Aorta (tissue), 5 donors: Measurements from ENCODE around the gene QPRT. TPM values are rescaled to one million over a fixed set of nuclear protein-coding genes. Genes with fewer than 3 reads are reported as not detected.
A peak's percentile ranks its signal among the peaks of the same experiment; 100 is the strongest.
"Not testable (repeated sequence)": the region's sequence is repeated elsewhere in the genome, so short reads cannot be mapped to it uniquely, and the experiment has no call there.

ENCODE experiments used
- ATAC-seq: fragments of 200-7000 bp; cut with Tn5 transposase; one replicate; pipeline ENCODE4 v1.9.1; 2022; ENCODE audit warnings: moderate library complexity; ENCODE audit not compliant: low FRiP score
- DNase-seq, 2 donors: peaks; one replicate each; pipeline ENCODE4 v3.0.0-alpha.2; 2020
- H3K27ac ChIP-seq, 2 donors: one replicate each; pipeline ENCODE4 v1.5.1; 2013; ENCODE audit warnings: low read length in 2 of 2, mild to moderate bottlenecking in 2 of 2, moderate library complexity in 2 of 2, control low read depth in 1 of 2, inconsistent platforms in 1 of 2, low read depth in 1 of 2
- H3K27me3 ChIP-seq, 2 donors: one replicate each; pipeline ENCODE4 v1.6.1; 2013; ENCODE audit warnings: control low read depth in 1 of 2, low read length in 1 of 2, mild to moderate bottlenecking in 1 of 2, moderate library complexity in 1 of 2; ENCODE audit not compliant: insufficient read depth in 2 of 2, control insufficient read depth in 1 of 2
- H3K36me3 ChIP-seq, 2 donors: one replicate each; pipeline ENCODE4 v1.6.1; 2013; ENCODE audit warnings: control low read depth in 1 of 2, low read length in 1 of 2, mild to moderate bottlenecking in 1 of 2; ENCODE audit not compliant: insufficient read depth in 2 of 2, control insufficient read depth in 1 of 2
- H3K4me1 ChIP-seq, 2 donors: one replicate each; pipeline ENCODE4 v1.6.1; 2013; ENCODE audit warnings: low read length in 2 of 2, control low read depth in 1 of 2, mild to moderate bottlenecking in 1 of 2, moderate library complexity in 1 of 2; ENCODE audit not compliant: insufficient read depth in 2 of 2, control insufficient read depth in 1 of 2
- H3K4me3 ChIP-seq, 2 donors: one replicate each; pipeline ENCODE4 v1.5.1; 2013; ENCODE audit warnings: low read length in 2 of 2, control low read depth in 1 of 2, mild to moderate bottlenecking in 1 of 2
- H3K9me3 ChIP-seq: one replicate; pipeline ENCODE4 v1.6.1; 2013; ENCODE audit warnings: mild to moderate bottlenecking, low read length; ENCODE audit not compliant: control insufficient read depth
- WGBS, 2 donors: extraction: QIAGEN DNeasy Blood & Tissue Kit; methylation state at CpG; one replicate each; pipeline ENCODE4 v1.1.7; 2013; 5-methylcytosine and 5-hydroxymethylcytosine counted together
- intact Hi-C, 2 donors: fragments of 100-400 bp; cut with DNase I; formaldehyde crosslinking; loops; one replicate each; pipeline versions ENCODE4 v1.14.2 to v1.15.0; 2022
- polyA plus RNA-seq, 2 donors: library from polyadenylated mRNA; stranded (reverse); fragments of 200-250 nt; gene quantifications; one replicate each; pipeline ENCODE4 v1.2.3, GENCODE V29; 2013
- total RNA-seq, 2 donors: library from RNA; stranded (reverse); fragmentation: NEBNext Ultra II Directional; extraction: Animal tissue kit (Norgen Biotek cat#: 25700); gene quantifications; one replicate each; pipeline ENCODE4 v1.2.1, GENCODE V29; 2021
- donor health status: healthy with polysubstance abuse.
- donor health status: Bipolar disorder and iron deficiency.
- donor health status: DM: no; HTN: no; CAD: no.
- donor health status: DM: no; HTN: no; CAD: no.
- donor health status: DM: yes; HTN: yes; CAD: no.

QPRT gene
- total and polyA plus RNA-seq, 4 donors, result 0.61 to 6.1 (median 3.0) TPM

DNA sequence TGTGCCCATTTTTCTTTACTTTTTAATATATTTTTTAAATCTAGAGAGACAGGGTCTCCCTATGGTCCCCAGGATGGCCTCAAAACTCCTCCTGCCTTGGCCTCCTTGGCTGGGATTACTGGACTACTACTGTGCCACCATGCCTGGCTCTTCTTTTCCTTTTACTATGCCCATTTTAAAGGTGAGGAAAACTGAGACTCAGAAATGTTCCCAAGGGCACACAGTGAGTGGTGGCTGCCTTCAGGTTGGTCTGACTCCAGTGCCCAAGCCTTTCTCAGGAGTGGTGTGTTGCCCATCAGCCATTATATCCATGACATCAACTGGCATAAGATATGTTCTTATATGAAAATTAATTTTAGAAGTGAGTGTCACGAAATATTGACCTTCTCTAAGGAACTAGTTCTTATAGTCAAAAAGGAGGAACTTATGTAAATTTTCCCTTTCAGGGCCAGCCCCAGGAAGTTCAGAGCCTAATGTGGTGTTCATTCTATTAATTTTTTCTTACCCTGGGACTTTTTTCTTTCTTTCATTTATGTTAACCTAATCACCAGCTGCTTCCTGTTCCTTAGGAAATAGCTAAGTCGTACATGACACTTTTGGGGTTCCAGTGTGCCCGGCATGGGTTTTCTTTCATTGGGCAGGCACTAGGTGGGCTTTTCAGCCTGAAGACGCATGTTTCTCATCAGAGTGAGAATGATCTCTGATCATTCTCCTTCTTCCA lies 33.8 kb upstream of the QPRT start:
- no peaks in the 10 kb centered on the region for H3K27me3 ChIP-seq
- H3K4me3 ChIP-seq, result no peak overlapping the region
- WGBS, 2 donors, result 88 to 91% methylated on average over 4 of the region's 4 CpGs
- no peaks in the 10 kb centered on the region for H3K4me1 ChIP-seq
- H3K36me3 ChIP-seq, result no peaks in the 10 kb centered on the region
- intact Hi-C loops, result no loop called here
- ATAC-seq (no peak), DNase-seq (peak in 1 of 2 donors; percentile 22)
- no peak overlapping the region for H3K27ac ChIP-seq
- no peaks in the 10 kb centered on the region for H3K9me3 ChIP-seq

DNA sequence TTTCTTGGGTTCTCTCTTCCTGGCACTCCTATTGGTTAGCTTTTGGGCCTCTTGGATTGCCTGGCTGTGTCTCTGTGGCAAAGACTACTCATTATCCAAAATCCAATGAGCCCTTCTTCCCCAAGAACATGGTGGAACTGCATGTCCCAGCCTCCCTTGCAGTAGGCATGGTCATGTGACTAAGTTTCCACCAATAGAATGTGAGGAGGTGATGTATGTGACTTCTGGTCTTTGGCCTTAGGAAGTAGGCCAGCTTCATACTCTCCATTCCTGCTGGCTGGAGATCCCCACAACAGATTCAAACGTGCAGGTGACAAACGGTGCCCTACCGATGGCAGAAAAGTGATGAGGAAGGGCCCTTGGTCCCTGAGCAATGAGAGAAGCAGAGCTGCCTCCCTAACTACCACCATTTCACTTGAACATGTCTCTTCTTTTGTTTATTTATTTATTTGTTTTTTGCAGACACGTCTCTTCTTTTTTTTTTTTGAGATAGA lies 33.2 kb upstream of the QPRT start:
- H3K27ac ChIP-seq, result no peak overlapping the region
- no peaks in the 10 kb centered on the region for H3K36me3 ChIP-seq
- no peaks in the 10 kb centered on the region for H3K9me3 ChIP-seq
- ATAC-seq (no peak), DNase-seq (peak in 1 of 2 donors; percentile 25)
- H3K4me1 ChIP-seq, result no peaks in the 10 kb centered on the region
- WGBS, 2 donors, result 60 to 71% methylated on average over 4 of the region's 4 CpGs
- no peaks in the 10 kb centered on the region for H3K27me3 ChIP-seq
- intact Hi-C loops, result no loop called here
- H3K4me3 ChIP-seq, result no peak overlapping the region

DNA sequence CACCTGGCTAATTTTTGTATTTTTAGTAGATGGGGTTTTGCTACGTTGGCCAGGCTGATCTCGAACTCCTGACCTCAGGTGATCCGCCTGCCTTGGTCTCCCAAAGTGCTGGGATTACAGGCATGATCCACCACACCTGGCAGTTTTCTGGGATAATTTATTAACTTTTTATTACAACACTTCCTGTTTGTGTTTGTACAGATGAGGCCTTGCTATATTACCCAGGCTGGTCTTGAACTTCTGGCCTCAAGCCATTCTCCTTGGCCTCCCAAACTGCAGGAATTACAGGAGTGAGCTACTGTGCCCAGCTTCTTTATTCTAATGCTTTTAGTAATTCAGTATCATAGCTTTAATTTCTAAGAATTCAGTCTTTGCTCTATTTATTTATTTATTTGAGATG lies 32.0 kb upstream of the QPRT start:
- Histone ChIP-seq H3K27me3 (no peaks in the 10 kb centered on the region), H3K9me3 (no peaks in the 10 kb centered on the region), H3K4me1 (no peaks in the 10 kb centered on the region), H3K27ac (no peak overlapping the region), H3K4me3 (no peak overlapping the region), H3K36me3 (no peaks in the 10 kb centered on the region)
- WGBS, 2 donors, result 88 to 94% methylated on average over 3 of the region's 3 CpGs
- intact Hi-C loops, result no loop called here
- no peak for ATAC-seq
- DNase-seq, result no peak

DNA sequence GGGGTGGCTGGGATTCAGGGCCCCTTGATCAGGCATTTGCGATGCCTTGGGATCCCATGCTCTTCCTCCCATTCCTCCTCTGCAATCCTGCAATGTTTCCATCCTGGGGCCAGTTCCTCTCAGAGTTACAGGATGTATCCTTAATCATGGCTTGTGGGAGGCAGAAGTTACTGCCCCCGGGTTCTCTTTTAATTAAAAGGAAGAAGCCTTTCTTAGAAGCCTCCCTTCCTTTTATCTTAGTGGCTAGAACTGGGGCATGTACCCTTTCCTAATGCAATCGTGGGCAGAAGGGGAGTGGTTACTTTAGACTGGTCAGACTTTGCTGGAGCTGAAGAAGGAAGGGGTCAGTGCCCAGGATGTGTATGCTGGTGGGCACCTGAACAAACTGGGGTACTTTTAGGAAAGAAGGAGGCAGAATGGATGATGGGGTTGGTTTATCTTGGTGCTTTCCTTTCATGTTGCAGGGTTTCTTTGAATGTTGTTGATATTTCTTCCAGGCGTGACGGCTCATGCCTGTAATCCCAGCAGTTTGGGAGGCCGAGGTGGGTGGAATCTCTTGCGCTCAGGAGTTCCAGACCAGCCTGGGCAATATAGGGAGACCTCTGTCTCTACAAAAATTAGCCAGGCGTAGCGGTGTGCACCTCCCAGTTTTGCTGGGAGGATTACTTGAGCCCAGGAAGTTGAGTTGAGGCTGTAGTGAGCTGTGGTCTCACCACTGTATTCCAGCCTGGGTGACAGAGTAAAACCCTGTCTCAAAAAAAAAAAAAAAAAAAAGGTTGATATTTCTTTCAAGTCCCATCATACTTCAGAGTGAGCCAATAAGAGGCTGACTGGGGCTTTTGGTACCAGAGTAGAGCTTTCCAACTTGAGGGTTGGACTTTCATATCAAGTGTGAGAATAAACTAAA lies 29.1 kb upstream of the QPRT start:
- Histone ChIP-seq H3K36me3 (no peaks in the 10 kb centered on the region), H3K27me3 (no peaks in the 10 kb centered on the region), H3K9me3 (no peaks in the 10 kb centered on the region), H3K27ac (no peak overlapping the region), H3K4me1 (no peaks in the 10 kb centered on the region), H3K4me3 (no peak overlapping the region)
- 70 to 72% methylated on average over 9 of the region's 9 CpGs for WGBS, 2 donors
- DNase-seq, result peak in 1 of 2 donors; percentile 21
- no peak for ATAC-seq
- intact Hi-C loops, result no loop called here

DNA sequence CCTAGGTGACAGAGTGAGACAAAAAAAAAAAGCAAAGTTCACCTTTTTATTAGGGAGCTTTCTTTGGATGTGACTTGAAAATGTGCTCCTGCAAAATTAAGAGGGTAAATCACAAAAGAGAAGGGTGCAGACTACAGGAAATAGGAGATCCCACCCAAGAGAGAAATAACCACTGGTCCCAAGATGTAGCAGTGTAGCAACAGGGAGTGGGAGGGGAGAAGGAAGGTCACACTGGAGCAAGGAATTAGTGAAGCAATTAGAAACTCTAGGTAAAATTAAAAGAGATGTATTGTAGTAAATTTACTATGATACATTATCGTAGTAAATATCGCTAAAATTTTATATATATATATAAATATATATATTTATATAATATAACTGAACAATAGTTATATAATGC lies 28.2 kb upstream of the QPRT start:
- intact Hi-C loops, result no loop called here
- no peaks in the 10 kb centered on the region for H3K27me3 ChIP-seq
- no peaks in the 10 kb centered on the region for H3K9me3 ChIP-seq
- no peak overlapping the region for H3K4me3 ChIP-seq
- WGBS, 2 donors, result 97% methylated on average over 2 of the region's 2 CpGs
- ATAC-seq (no peak), DNase-seq (no peak)
- no peak overlapping the region for H3K27ac ChIP-seq
- H3K36me3 ChIP-seq, result no peaks in the 10 kb centered on the region
- H3K4me1 ChIP-seq, result no peaks in the 10 kb centered on the region

DNA sequence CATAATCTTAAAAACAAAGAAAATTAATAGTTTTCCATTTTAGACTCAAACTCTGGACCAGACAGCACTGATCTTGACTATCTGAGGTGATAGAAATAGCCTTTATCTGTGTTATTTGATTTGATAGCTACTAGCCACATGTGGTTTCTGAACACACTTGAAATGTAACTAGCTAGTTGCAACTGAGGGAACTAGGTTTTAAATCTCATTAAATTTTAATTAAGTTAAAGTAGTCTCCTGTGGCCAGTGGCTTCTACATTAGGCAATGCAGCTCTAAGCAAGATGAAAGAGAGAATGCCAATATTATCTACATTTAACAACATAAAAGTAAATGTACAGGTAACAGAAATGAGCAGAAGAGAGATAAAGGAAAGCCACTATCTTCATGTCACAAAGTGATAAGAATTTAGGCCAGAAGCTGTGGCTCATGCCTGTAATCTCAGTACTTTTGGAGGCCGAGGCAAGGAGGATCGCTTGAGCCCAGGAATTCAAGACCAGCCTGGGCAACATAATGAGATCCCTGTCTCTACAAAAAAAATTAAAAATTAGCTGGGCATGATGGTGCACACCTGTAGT lies 27.1 kb upstream of the QPRT start:
- intact Hi-C loops, result no loop called here
- no peaks in the 10 kb centered on the region for H3K4me1 ChIP-seq
- H3K27me3 ChIP-seq, result no peaks in the 10 kb centered on the region
- no peak overlapping the region for H3K4me3 ChIP-seq
- 95 to 97% methylated on average over 2 of the region's 2 CpGs for WGBS, 2 donors
- DNase-seq, result no peak
- ATAC-seq, result no peak
- H3K9me3 ChIP-seq, result no peaks in the 10 kb centered on the region
- no peaks in the 10 kb centered on the region for H3K36me3 ChIP-seq
- no peak overlapping the region for H3K27ac ChIP-seq

DNA sequence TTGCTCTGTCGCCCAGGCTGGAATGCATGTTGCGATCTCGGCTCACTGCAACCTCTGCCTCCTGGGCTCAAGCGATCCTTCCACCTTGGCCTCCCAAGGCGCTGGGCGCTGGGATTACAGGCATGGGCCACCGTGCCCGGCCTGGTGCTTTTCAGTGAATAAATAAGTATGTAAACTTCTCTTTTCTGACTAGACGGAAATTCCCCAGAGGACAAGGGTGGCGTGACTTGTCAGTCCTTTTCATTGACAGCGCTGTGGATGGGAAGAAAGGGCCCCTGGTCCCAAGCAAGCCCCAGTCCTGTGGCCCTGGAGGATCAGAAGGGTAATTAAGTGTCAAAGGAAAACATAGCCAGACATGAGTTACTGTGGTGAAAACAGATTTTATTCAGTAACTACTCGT lies 25.5 kb upstream of the QPRT start:
- DNase-seq, result no peak
- WGBS, 2 donors, result 57 to 66% methylated on average over 12 of the region's 12 CpGs
- no peaks in the 10 kb centered on the region for H3K4me1 ChIP-seq
- ATAC-seq, result no peak
- H3K9me3 ChIP-seq, result no peaks in the 10 kb centered on the region
- H3K27me3 ChIP-seq, result no peaks in the 10 kb centered on the region
- intact Hi-C loops, result no loop called here
- no peak overlapping the region for H3K4me3 ChIP-seq
- no peaks in the 10 kb centered on the region for H3K36me3 ChIP-seq
- no peak overlapping the region for H3K27ac ChIP-seq

DNA sequence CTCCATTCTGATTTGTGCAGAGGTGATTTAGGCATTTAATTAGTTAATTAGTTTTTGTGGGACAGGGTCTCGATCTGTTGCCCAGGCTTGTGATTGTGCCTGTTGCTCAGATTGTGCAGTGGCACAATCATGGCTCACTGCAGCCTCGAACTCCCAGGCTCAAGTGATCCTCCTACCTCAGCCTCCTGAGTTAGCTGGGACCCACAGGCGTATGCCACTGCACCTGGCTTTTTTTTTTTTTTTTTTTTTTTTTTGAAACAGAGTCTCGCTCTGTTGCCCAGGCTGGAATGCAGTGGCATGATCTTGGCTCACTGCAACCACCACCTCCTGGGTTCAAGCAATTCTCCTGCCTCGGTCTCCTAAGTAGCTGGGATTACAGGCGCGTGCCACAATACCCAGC lies 25.1 kb upstream of the QPRT start:
- 88 to 89% methylated on average over 7 of the region's 7 CpGs for WGBS, 2 donors
- H3K4me3 ChIP-seq, DNase-seq, H3K27me3 ChIP-seq, H3K36me3 ChIP-seq, H3K9me3 ChIP-seq, ATAC-seq, H3K4me1 ChIP-seq, H3K27ac ChIP-seq, intact Hi-C loops: not testable (repeated sequence)
